ENCODE results near the gene TCFL5.

Gene TCFL5

GRCh38 chr20:62887860-62888239, 26.2 kb upstream of the TCFL5 start:
- Histone ChIP-seq H3K27ac (ENCODE audit: low read length) (no peak overlapping the region), H3K9me3 (ENCODE audit: control insufficient read depth, insufficient read depth, low read length) (no peaks in the 10 kb centered on the region), H3K36me3 (ENCODE audit: control insufficient read depth, insufficient read depth, low read length) (peaks cover 43% of the 10 kb centered on the region), H3K27me3 (ENCODE audit: control insufficient read depth, insufficient read depth, low read length) (no peaks in the 10 kb centered on the region), H3K4me1 (ENCODE audit: control insufficient read depth, insufficient read depth, low read length) (peaks cover 3% of the 10 kb centered on the region; the same call in 1 of the 2 replicates), H3K4me3 (ENCODE audit: low read length) (no peak overlapping the region)
- WGBS (ENCODE audit: insufficient coverage, insufficient read length), result no CpG with 5 or more reads among the region's 7 CpGs
- DNase-seq (ENCODE audit: low read depth, low spot score), result no peak

GRCh38 chr20:62887152-62887859, 25.7 kb upstream of the TCFL5 start:
- no peaks in the 10 kb centered on the region for H3K27me3 ChIP-seq (ENCODE audit: control insufficient read depth, insufficient read depth, low read length)
- no CpG with 5 or more reads among the region's 13 CpGs for WGBS (ENCODE audit: insufficient coverage, insufficient read length)
- no peak for DNase-seq (ENCODE audit: low read depth, low spot score)
- peaks cover 3% of the 10 kb centered on the region; the same call in 1 of the 2 replicates for H3K4me1 ChIP-seq (ENCODE audit: control insufficient read depth, insufficient read depth, low read length)
- H3K4me3 ChIP-seq (ENCODE audit: low read length), result no peak overlapping the region
- H3K36me3 ChIP-seq (ENCODE audit: control insufficient read depth, insufficient read depth, low read length), result peaks cover 38% of the 10 kb centered on the region
- no peak overlapping the region for H3K27ac ChIP-seq (ENCODE audit: low read length)
- H3K9me3 ChIP-seq (ENCODE audit: control insufficient read depth, insufficient read depth, low read length), result no peaks in the 10 kb centered on the region

- peaks cover 3% of the 10 kb centered on the region; the same call in 1 of the 2 replicates for H3K4me1 ChIP-seq (ENCODE audit: control insufficient read depth, insufficient read depth, low read length)
- no peak overlapping the region for H3K27ac ChIP-seq (ENCODE audit: low read length)
- H3K27me3 ChIP-seq (ENCODE audit: control insufficient read depth, insufficient read depth, low read length), result no peaks in the 10 kb centered on the region
- no peaks in the 10 kb centered on the region for H3K9me3 ChIP-seq (ENCODE audit: control insufficient read depth, insufficient read depth, low read length)
- no CpG with 5 or more reads among the region's 7 CpGs for WGBS (ENCODE audit: insufficient coverage, insufficient read length)
- peaks cover 33% of the 10 kb centered on the region for H3K36me3 ChIP-seq (ENCODE audit: control insufficient read depth, insufficient read depth, low read length)
- no peak for DNase-seq (ENCODE audit: low read depth, low spot score)
- H3K4me3 ChIP-seq (ENCODE audit: low read length), result no peak overlapping the region
Observed at GRCh38 chr20:62886709-62887058, 25.1 kb upstream of the TCFL5 start.

- no CpG with 5 or more reads among the region's 23 CpGs for WGBS (ENCODE audit: insufficient coverage, insufficient read length)
- Histone ChIP-seq H3K27ac (ENCODE audit: low read length) (no peak overlapping the region), H3K4me1 (ENCODE audit: control insufficient read depth, insufficient read depth, low read length) (peaks cover 3% of the 10 kb centered on the region; the same call in 1 of the 2 replicates), H3K36me3 (ENCODE audit: control insufficient read depth, insufficient read depth, low read length) (peaks cover 30% of the 10 kb centered on the region), H3K27me3 (ENCODE audit: control insufficient read depth, insufficient read depth, low read length) (no peaks in the 10 kb centered on the region), H3K4me3 (ENCODE audit: low read length) (no peak overlapping the region), H3K9me3 (ENCODE audit: control insufficient read depth, insufficient read depth, low read length) (no peaks in the 10 kb centered on the region)
- DNase-seq (ENCODE audit: low read depth, low spot score), result no peak
Observed at GRCh38 chr20:62885896-62886708, 24.5 kb upstream of the TCFL5 start.

GRCh38 chr20:62885046-62885895, 23.6 kb upstream of the TCFL5 start:
- H3K4me3 ChIP-seq (ENCODE audit: low read length), result no peak overlapping the region
- H3K36me3 ChIP-seq (ENCODE audit: control insufficient read depth, insufficient read depth, low read length), result peaks cover 26% of the 10 kb centered on the region
- H3K27ac ChIP-seq (ENCODE audit: low read length), result no peak overlapping the region
- H3K27me3 ChIP-seq (ENCODE audit: control insufficient read depth, insufficient read depth, low read length), result no peaks in the 10 kb centered on the region
- H3K9me3 ChIP-seq (ENCODE audit: control insufficient read depth, insufficient read depth, low read length), result no peaks in the 10 kb centered on the region
- DNase-seq (ENCODE audit: low read depth, low spot score), result no peak
- H3K4me1 ChIP-seq (ENCODE audit: control insufficient read depth, insufficient read depth, low read length), result peaks cover 3% of the 10 kb centered on the region; the same call in 1 of the 2 replicates
- WGBS (ENCODE audit: insufficient coverage, insufficient read length), result no CpG with 5 or more reads among the region's 20 CpGs

GRCh38 chr20:62884556-62884955, 22.9 kb upstream of the TCFL5 start:
- peaks cover 3% of the 10 kb centered on the region; the same call in 1 of the 2 replicates for H3K4me1 ChIP-seq (ENCODE audit: control insufficient read depth, insufficient read depth, low read length)
- no peak overlapping the region for H3K27ac ChIP-seq (ENCODE audit: low read length)
- no peak overlapping the region for H3K4me3 ChIP-seq (ENCODE audit: low read length)
- peaks cover 21% of the 10 kb centered on the region for H3K36me3 ChIP-seq (ENCODE audit: control insufficient read depth, insufficient read depth, low read length)
- no CpG with 5 or more reads among the region's 8 CpGs for WGBS (ENCODE audit: insufficient coverage, insufficient read length)
- no peaks in the 10 kb centered on the region for H3K9me3 ChIP-seq (ENCODE audit: control insufficient read depth, insufficient read depth, low read length)
- no peaks in the 10 kb centered on the region for H3K27me3 ChIP-seq (ENCODE audit: control insufficient read depth, insufficient read depth, low read length)
- no peak for DNase-seq (ENCODE audit: low read depth, low spot score)

GRCh38 chr20:62882426-62882825, 20.8 kb upstream of the TCFL5 start:
- H3K36me3 ChIP-seq (ENCODE audit: control insufficient read depth, insufficient read depth, low read length), result peaks cover 3% of the 10 kb centered on the region; the same call in 1 of the 2 replicates
- no CpG with 5 or more reads among the region's 15 CpGs for WGBS (ENCODE audit: insufficient coverage, insufficient read length)

GRCh38 chr20:62881662-62882395, 20.2 kb upstream of the TCFL5 start:
- H3K4me3 ChIP-seq (ENCODE audit: low read length), result no peak overlapping the region
- peaks cover 3% of the 10 kb centered on the region; the same call in 1 of the 2 replicates for H3K4me1 ChIP-seq (ENCODE audit: control insufficient read depth, insufficient read depth, low read length)
- no peak for DNase-seq (ENCODE audit: low read depth, low spot score)
- H3K36me3 ChIP-seq (ENCODE audit: control insufficient read depth, insufficient read depth, low read length), result peaks cover 3% of the 10 kb centered on the region; the same call in 1 of the 2 replicates
- no peaks in the 10 kb centered on the region for H3K9me3 ChIP-seq (ENCODE audit: control insufficient read depth, insufficient read depth, low read length)
- H3K27ac ChIP-seq (ENCODE audit: low read length), result no peak overlapping the region
- no CpG with 5 or more reads among the region's 46 CpGs for WGBS (ENCODE audit: insufficient coverage, insufficient read length)
- no peaks in the 10 kb centered on the region for H3K27me3 ChIP-seq (ENCODE audit: control insufficient read depth, insufficient read depth, low read length)

More at GRCh38 chr20:62882426-62882825, 20.8 kb upstream of the TCFL5 start:
- Histone ChIP-seq H3K27ac (ENCODE audit: low read length) (no peak overlapping the region), H3K27me3 (ENCODE audit: control insufficient read depth, insufficient read depth, low read length) (no peaks in the 10 kb centered on the region), H3K4me3 (ENCODE audit: low read length) (no peak overlapping the region), H3K9me3 (ENCODE audit: control insufficient read depth, insufficient read depth, low read length) (no peaks in the 10 kb centered on the region), H3K4me1 (ENCODE audit: control insufficient read depth, insufficient read depth, low read length) (peaks cover 3% of the 10 kb centered on the region; the same call in 1 of the 2 replicates)
- DNase-seq (ENCODE audit: low read depth, low spot score), result no peak

GRCh38 chr20:62880935-62881661, 19.5 kb upstream of the TCFL5 start:
- no CpG with 5 or more reads among the region's 45 CpGs for WGBS (ENCODE audit: insufficient coverage, insufficient read length)
- Histone ChIP-seq H3K9me3 (ENCODE audit: control insufficient read depth, insufficient read depth, low read length) (no peaks in the 10 kb centered on the region), H3K27me3 (ENCODE audit: control insufficient read depth, insufficient read depth, low read length) (no peaks in the 10 kb centered on the region), H3K4me1 (ENCODE audit: control insufficient read depth, insufficient read depth, low read length) (peaks cover 3% of the 10 kb centered on the region; the same call in 1 of the 2 replicates), H3K27ac (ENCODE audit: low read length) (no peak overlapping the region), H3K4me3 (ENCODE audit: low read length) (no peak overlapping the region), H3K36me3 (ENCODE audit: control insufficient read depth, insufficient read depth, low read length) (peaks cover 3% of the 10 kb centered on the region; the same call in 1 of the 2 replicates)
- no peak for DNase-seq (ENCODE audit: low read depth, low spot score)
